ENCODE data around the gene THSD7A.

GRCh38 chr7:11524476-11525397 lies 307.3 kb downstream of the THSD7A start:
- TF ChIP-seq CTCF (IDR thresholded peaks at IDR 0.05) (no peak), POLR2A (IDR thresholded peaks at IDR 0.05) (no peak)
